ENCODE data around the gene PTPRM. TPM values are rescaled to one million over a fixed set of nuclear protein-coding genes. Genes with fewer than 3 reads are reported as not detected.

The PTPRM gene
- total and polyA plus RNA-seq, 4 donors = 118 to 160 (median 122) TPM

DNA sequence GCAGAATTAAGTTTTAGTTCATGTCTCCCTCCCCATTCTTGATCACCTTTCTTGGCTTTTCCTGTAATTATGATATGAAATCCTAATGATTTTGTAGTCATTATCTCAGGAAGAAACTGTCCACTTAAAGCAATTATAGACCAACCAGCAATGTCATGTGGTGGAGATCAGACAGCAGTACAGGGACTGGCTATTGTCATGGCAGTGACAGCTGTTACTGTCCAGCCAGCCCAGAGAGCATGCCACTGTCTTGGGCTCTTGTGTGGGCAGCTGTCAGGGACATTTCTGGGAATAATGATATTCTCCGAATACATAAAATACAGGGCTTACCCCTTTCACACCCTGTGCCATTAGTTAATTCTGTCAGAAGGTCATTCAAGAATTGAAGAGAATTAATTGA is 686.8 kb downstream of the PTPRM start:
- H3K27ac ChIP-seq (ENCODE audit: low read depth, low read length) = no peak overlapping the region
- no peak overlapping the region for H3K4me3 ChIP-seq (ENCODE audit: low read depth, low read length)
- no peaks in the 10 kb centered on the region for H3K9me3 ChIP-seq (ENCODE audit: control insufficient read depth, insufficient read depth, low read length)
- peaks cover 7% of the 10 kb centered on the region for H3K4me1 ChIP-seq (ENCODE audit: control insufficient read depth, insufficient read depth, low read length)
- H3K36me3 ChIP-seq (ENCODE audit: control insufficient read depth, insufficient read depth, low read length) = peaks cover 3% of the 10 kb centered on the region
- no peak for DNase-seq (ENCODE audit: low read depth in 4 of 6, low spot score in 6 of 6)
- WGBS (ENCODE audit: insufficient coverage) = no CpG with 5 or more reads among the region's 1 CpG
- no peaks in the 10 kb centered on the region for H3K27me3 ChIP-seq (ENCODE audit: control insufficient read depth, insufficient read depth, low read length)

DNA sequence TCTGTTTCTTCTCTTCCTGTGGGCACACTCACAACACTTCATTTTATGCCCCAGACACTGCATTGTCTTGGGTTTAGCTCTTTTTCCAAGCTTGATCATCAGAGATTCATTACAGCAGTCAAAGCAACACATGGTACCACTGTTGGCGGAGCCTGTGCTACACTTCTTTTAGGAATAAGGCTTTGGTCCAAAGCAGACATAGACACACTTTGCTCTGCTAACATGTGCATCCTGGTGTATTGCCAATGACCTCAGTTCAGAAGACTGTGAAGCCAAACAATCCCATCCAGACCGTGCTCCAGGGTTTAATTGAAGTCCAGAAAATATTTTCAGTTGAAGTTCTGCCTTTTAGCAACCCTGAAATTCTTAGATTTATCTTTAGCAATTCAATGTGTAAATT is 687.5 kb downstream of the PTPRM start:
- DNase-seq (ENCODE audit: low read depth in 4 of 6, low spot score in 6 of 6) = peak in 2 of 6 donors; percentile 42 to 88
- peaks cover 5% of the 10 kb centered on the region for H3K36me3 ChIP-seq (ENCODE audit: control insufficient read depth, insufficient read depth, low read length)
- H3K4me3 ChIP-seq (ENCODE audit: low read depth, low read length) = no peak overlapping the region
- WGBS (ENCODE audit: insufficient coverage) = 43% methylated on average over 1 of the region's 2 CpGs
- no peak overlapping the region for H3K27ac ChIP-seq (ENCODE audit: low read depth, low read length)
- H3K9me3 ChIP-seq (ENCODE audit: control insufficient read depth, insufficient read depth, low read length) = no peaks in the 10 kb centered on the region
- H3K4me1 ChIP-seq (ENCODE audit: control insufficient read depth, insufficient read depth, low read length) = peaks cover 7% of the 10 kb centered on the region
- H3K27me3 ChIP-seq (ENCODE audit: control insufficient read depth, insufficient read depth, low read length) = no peaks in the 10 kb centered on the region

DNA sequence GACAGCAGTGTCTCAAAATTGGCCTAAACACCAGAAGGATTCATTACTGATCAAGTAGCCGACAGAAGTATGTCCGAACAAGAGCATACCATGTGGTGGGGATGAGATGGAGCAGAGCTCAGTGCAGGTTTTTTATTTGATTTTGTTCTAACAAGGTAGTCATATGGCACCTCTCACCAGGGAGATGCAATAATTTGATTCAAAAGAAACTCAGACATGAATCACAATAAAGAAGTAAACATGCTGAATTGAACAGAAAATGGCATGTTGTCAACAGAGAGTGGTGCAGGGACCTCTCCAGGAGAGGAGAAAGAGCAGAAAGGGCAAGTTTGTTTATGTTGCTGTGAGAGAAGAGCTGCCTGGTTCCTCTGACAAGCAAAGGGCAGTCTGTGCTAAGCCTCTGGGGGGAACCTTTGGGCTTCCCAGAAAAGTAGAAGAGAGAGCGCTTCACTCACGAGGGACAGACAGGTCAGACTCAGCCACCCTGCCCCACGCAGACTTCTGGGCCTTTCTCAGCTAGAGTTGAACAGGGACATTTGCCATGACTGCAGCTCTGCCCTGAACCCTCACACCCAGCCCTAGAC is 690.8 kb downstream of the PTPRM start:
- H3K9me3 ChIP-seq (ENCODE audit: control insufficient read depth, insufficient read depth, low read length) = no peaks in the 10 kb centered on the region
- peaks cover 7% of the 10 kb centered on the region for H3K36me3 ChIP-seq (ENCODE audit: control insufficient read depth, insufficient read depth, low read length)
- H3K27ac ChIP-seq (ENCODE audit: low read depth, low read length) = no peak overlapping the region
- no peak for DNase-seq (ENCODE audit: low read depth in 4 of 6, low spot score in 6 of 6)
- no peaks in the 10 kb centered on the region for H3K27me3 ChIP-seq (ENCODE audit: control insufficient read depth, insufficient read depth, low read length)
- 76% methylated on average over 4 of the region's 5 CpGs for WGBS (ENCODE audit: insufficient coverage)
- H3K4me1 ChIP-seq (ENCODE audit: control insufficient read depth, insufficient read depth, low read length) = peaks cover 27% of the 10 kb centered on the region
- no peak overlapping the region for H3K4me3 ChIP-seq (ENCODE audit: low read depth, low read length)

DNA sequence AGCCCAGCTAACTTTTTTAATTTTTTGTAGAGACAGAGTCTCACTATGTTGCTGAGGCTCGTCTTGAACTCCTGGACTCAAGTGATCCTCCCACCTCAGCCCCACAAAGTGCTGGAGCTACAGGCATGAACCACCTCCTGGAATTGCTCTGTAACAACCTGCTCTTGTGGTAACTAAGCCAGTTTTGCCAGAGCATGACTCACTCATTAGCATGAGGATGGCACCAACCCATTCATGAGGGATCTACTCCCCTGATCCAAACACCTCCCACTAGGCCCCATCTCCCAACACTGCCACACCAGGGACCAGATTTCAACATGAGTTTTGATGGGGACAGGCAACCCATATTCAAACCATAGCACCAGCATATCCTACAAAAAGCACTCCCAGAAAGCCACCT is 693.2 kb downstream of the PTPRM start:
- DNase-seq (ENCODE audit: low read depth in 4 of 6, low spot score in 6 of 6) = peak in 1 of 6 donors; percentile 40
- peaks cover 25% of the 10 kb centered on the region for H3K4me1 ChIP-seq (ENCODE audit: control insufficient read depth, insufficient read depth, low read length)
- H3K36me3 ChIP-seq (ENCODE audit: control insufficient read depth, insufficient read depth, low read length) = peaks cover 4% of the 10 kb centered on the region
- H3K9me3 ChIP-seq (ENCODE audit: control insufficient read depth, insufficient read depth, low read length) = no peaks in the 10 kb centered on the region
- WGBS (ENCODE audit: insufficient coverage) = 79% methylated on average over 1 of the region's 1 CpG
- no peak overlapping the region for H3K4me3 ChIP-seq (ENCODE audit: low read depth, low read length)
- H3K27ac ChIP-seq (ENCODE audit: low read depth, low read length) = no peak overlapping the region
- H3K27me3 ChIP-seq (ENCODE audit: control insufficient read depth, insufficient read depth, low read length) = no peaks in the 10 kb centered on the region

DNA sequence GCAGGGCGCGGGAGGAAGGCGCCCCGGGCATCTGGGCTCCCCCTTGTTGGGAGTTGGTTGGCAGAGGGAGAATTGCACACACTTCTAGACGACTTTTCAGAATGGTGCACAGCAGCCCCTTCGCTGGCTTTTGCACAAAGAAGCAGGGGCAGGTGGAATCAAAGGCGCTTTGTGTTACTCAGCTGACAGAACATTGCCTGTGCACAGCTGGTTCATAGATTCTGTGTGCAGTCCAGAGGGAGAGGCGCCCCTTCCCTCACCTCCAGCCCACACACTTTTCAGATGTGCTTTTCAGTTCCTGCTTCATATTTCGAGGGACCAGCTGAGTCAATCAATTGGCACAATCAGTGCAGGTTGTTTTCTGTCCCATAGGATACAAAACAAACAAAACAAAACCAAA is 693.7 kb downstream of the PTPRM start:
- Histone ChIP-seq H3K4me3 (ENCODE audit: low read depth, low read length) (no peak overlapping the region), H3K4me1 (ENCODE audit: control insufficient read depth, insufficient read depth, low read length) (peaks cover 25% of the 10 kb centered on the region), H3K9me3 (ENCODE audit: control insufficient read depth, insufficient read depth, low read length) (no peaks in the 10 kb centered on the region), H3K36me3 (ENCODE audit: control insufficient read depth, insufficient read depth, low read length) (peaks cover 4% of the 10 kb centered on the region), H3K27me3 (ENCODE audit: control insufficient read depth, insufficient read depth, low read length) (no peaks in the 10 kb centered on the region), H3K27ac (ENCODE audit: low read depth, low read length) (no peak overlapping the region)
- DNase-seq (ENCODE audit: low read depth in 4 of 6, low spot score in 6 of 6) = peak in 2 of 6 donors; percentile 51 to 67
- 18% methylated on average over 8 of the region's 9 CpGs for WGBS (ENCODE audit: insufficient coverage)

DNA sequence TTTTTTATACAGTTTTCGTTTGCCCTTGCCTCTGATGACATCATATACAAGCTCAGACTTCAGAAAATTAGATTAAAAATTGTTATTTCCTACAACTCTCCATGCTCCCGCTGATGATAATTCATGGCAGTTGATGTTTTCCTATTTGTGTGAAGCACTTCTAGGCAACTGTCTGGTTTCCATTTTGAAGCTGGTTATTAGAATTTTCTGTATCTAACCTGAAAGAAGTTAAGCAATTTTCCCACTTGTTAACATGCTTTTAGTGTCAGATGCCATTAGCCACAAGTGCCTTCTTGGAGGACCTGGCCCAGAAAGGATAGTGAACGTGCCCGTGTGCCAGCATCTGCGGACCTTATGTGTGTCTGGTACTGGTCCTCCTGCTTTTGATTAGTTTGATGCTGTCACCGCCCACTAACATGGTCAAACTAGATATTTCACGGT is 694.6 kb downstream of the PTPRM start:
- no peak overlapping the region for H3K27ac ChIP-seq (ENCODE audit: low read depth, low read length)
- peaks cover 25% of the 10 kb centered on the region for H3K4me1 ChIP-seq (ENCODE audit: control insufficient read depth, insufficient read depth, low read length)
- peaks cover 4% of the 10 kb centered on the region for H3K36me3 ChIP-seq (ENCODE audit: control insufficient read depth, insufficient read depth, low read length)
- no peaks in the 10 kb centered on the region for H3K27me3 ChIP-seq (ENCODE audit: control insufficient read depth, insufficient read depth, low read length)
- H3K4me3 ChIP-seq (ENCODE audit: low read depth, low read length) = no peak overlapping the region
- WGBS (ENCODE audit: insufficient coverage) = 87% methylated on average over 5 of the region's 7 CpGs
- H3K9me3 ChIP-seq (ENCODE audit: control insufficient read depth, insufficient read depth, low read length) = no peaks in the 10 kb centered on the region
- no peak for DNase-seq (ENCODE audit: low read depth in 4 of 6, low spot score in 6 of 6)

DNA sequence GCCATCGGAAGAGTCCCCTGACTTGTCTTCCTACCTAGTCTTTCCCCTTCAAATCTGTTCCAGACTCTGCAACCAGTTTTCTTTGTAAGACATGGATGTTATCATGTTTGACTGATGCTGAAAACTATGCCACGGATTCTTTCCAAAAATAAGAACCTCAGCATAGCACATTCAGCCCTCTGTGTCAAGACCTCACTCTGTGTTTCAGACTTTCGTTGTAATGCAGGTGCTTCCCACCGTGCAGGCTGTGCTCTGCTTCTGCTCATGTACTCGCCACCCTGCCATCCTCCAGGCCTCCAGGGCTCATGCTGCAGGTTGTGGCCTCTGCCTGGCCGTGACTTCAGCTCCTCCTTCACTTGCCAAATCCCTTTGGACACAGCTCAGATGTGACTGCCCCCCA is 695.1 kb downstream of the PTPRM start:
- Histone ChIP-seq H3K4me3 (ENCODE audit: low read depth, low read length) (no peak overlapping the region), H3K36me3 (ENCODE audit: control insufficient read depth, insufficient read depth, low read length) (peaks cover 4% of the 10 kb centered on the region), H3K4me1 (ENCODE audit: control insufficient read depth, insufficient read depth, low read length) (peaks cover 25% of the 10 kb centered on the region), H3K27ac (ENCODE audit: low read depth, low read length) (peak overlapping the region; percentile 12), H3K9me3 (ENCODE audit: control insufficient read depth, insufficient read depth, low read length) (no peaks in the 10 kb centered on the region), H3K27me3 (ENCODE audit: control insufficient read depth, insufficient read depth, low read length) (no peaks in the 10 kb centered on the region)
- DNase-seq (ENCODE audit: low read depth in 4 of 6, low spot score in 6 of 6) = no peak
- 39% methylated on average over 4 of the region's 6 CpGs for WGBS (ENCODE audit: insufficient coverage)

DNA sequence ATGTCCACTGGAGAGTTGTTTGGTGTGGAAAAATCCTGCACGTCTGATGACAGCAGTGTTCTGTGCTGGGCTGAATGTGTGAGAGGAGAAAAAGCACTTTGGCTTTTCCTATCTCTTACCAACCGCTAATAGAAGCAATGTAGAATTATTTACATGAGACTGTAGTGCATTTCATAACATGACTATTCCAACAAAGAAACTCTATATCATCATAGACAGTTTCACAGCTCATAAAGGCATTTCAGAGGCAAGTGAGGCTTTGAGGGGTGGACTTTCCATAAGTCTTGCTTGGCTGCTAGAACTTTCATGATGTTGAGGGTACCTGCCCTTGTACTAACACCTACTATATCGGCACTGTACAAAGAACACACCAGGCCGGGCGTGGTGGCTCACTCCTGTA is 697.0 kb downstream of the PTPRM start:
- no peaks in the 10 kb centered on the region for H3K27me3 ChIP-seq (ENCODE audit: control insufficient read depth, insufficient read depth, low read length)
- WGBS (ENCODE audit: insufficient coverage) = 93% methylated on average over 3 of the region's 5 CpGs
- no peak for DNase-seq (ENCODE audit: low read depth in 4 of 6, low spot score in 6 of 6)
- H3K4me1 ChIP-seq (ENCODE audit: control insufficient read depth, insufficient read depth, low read length) = peaks cover 25% of the 10 kb centered on the region
- H3K36me3 ChIP-seq (ENCODE audit: control insufficient read depth, insufficient read depth, low read length) = peaks cover 2% of the 10 kb centered on the region
- H3K27ac ChIP-seq (ENCODE audit: low read depth, low read length) = no peak overlapping the region
- H3K4me3 ChIP-seq (ENCODE audit: low read depth, low read length) = no peak overlapping the region
- H3K9me3 ChIP-seq (ENCODE audit: control insufficient read depth, insufficient read depth, low read length) = no peaks in the 10 kb centered on the region

DNA sequence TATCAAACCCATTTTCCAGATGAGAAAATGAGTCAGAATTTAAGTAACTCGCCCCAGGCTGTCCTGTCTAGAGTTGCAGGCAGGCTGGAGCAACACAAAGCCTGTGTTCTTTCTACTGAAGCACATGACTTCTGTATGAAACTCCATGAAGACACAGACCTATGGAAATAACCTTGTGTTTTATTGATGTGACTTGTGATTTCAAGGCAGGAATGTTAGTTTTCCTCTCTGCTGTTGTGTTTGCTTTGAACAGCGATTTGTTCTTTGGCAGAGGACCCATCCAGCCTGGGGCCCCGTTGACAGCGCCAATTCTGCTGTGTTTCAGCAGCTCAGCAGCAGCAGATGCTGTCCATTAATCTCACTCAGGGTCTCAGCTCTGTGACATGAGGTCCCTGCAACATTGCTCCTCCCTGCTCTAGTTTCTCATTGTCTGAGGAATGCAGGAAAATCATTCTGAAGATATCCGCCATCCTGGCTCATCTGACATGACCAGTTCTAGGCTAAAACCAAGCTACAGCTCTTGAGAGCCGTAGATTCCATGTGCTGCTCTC is 697.8 kb downstream of the PTPRM start:
- Histone ChIP-seq H3K4me1 (ENCODE audit: control insufficient read depth, insufficient read depth, low read length) (peaks cover 25% of the 10 kb centered on the region), H3K27ac (ENCODE audit: low read depth, low read length) (no peak overlapping the region), H3K36me3 (ENCODE audit: control insufficient read depth, insufficient read depth, low read length) (peaks cover 2% of the 10 kb centered on the region), H3K27me3 (ENCODE audit: control insufficient read depth, insufficient read depth, low read length) (no peaks in the 10 kb centered on the region), H3K9me3 (ENCODE audit: control insufficient read depth, insufficient read depth, low read length) (no peaks in the 10 kb centered on the region), H3K4me3 (ENCODE audit: low read depth, low read length) (no peak overlapping the region)
- DNase-seq (ENCODE audit: low read depth in 4 of 6, low spot score in 6 of 6) = peak in 4 of 6 donors; percentile 39 to 81 (median 66)
- 35% methylated on average over 5 of the region's 6 CpGs for WGBS (ENCODE audit: insufficient coverage)

DNA sequence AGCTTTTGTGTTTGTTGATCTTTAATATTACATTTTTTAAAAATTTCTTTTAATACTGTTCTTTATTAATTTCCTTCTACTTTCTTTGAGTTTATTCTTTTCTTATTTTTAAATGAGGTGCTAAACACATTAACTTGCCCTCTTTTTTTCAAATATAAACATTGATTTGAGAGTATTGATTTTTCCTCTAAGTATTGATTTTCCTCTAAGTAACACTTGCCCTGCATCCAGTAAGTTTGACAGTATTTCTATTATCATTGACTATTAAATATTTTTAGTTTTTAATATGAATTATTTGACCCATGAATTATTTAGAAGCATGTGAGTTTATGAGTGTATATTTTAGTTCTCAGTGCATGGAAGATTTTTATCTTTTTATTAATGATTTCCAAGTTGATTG is 705.1 kb downstream of the PTPRM start:
- Histone ChIP-seq H3K27me3 (ENCODE audit: control insufficient read depth, insufficient read depth, low read length) (no peaks in the 10 kb centered on the region), H3K4me3 (ENCODE audit: low read depth, low read length) (no peak overlapping the region), H3K4me1 (ENCODE audit: control insufficient read depth, insufficient read depth, low read length) (no peaks in the 10 kb centered on the region), H3K36me3 (ENCODE audit: control insufficient read depth, insufficient read depth, low read length) (no peaks in the 10 kb centered on the region), H3K27ac (ENCODE audit: low read depth, low read length) (no peak overlapping the region), H3K9me3 (ENCODE audit: control insufficient read depth, insufficient read depth, low read length) (no peaks in the 10 kb centered on the region)
- no peak for DNase-seq (ENCODE audit: low read depth in 4 of 6, low spot score in 6 of 6)

Data from spinal cord (tissue), 10 donors.